Thoracic aorta (tissue), 2 donors: ENCODE data around the gene TRHDE. TPM values are rescaled to one million over a fixed set of nuclear protein-coding genes. Genes with fewer than 3 reads are reported as not detected.

Experiments used
- ATAC-seq: fragments of 150-250 bp; one replicate; pipeline ENCODE4 v1.8.0; 2017; ENCODE audit warnings: low read depth; ENCODE audit not compliant: insufficient number of reproducible peaks, low FRiP score
- DNase-seq: peaks from one replicate; pipeline ENCODE4 v3.0.0-alpha.2; 2020; ENCODE audit warnings: low spot score
- H3K27ac ChIP-seq, 2 donors: fragments of 200-600 bp; sonication (generic); 1 replicate in 1 of 2; 2 replicates in 1 of 2; pipeline ENCODE4 v1.5.1; 2016; ENCODE audit warnings: mild to moderate bottlenecking in 2 of 2, moderate library complexity in 2 of 2
- H3K27me3 ChIP-seq: fragments of 200-600 bp; sonication (generic); replicated peaks from 2 replicates; pipeline ENCODE4 v1.6.0; 2016; ENCODE audit warnings: mild to moderate bottlenecking; ENCODE audit not compliant: insufficient read depth
- H3K36me3 ChIP-seq: fragments of 200-600 bp; sonication (generic); one replicate; pipeline ENCODE4 v1.5.1; 2016
- H3K4me1 ChIP-seq, 2 donors: fragments of 200-600 bp; sonication (generic); 1 replicate in 1 of 2; 2 replicates in 1 of 2; pipeline versions ENCODE4 v1.5.1 to v1.6.0; 2016; ENCODE audit warnings: low read depth in 2 of 2, mild to moderate bottlenecking in 1 of 2; ENCODE audit not compliant: control insufficient read depth in 1 of 2
- H3K4me3 ChIP-seq: fragments of 200-600 bp; sonication (generic); 2 replicates; pipeline ENCODE4 v1.5.1; 2016; ENCODE audit warnings: mild to moderate bottlenecking
- H3K9me3 ChIP-seq: fragments of 200-600 bp; sonication (generic); 2 replicates; pipeline ENCODE4 v1.5.1; 2016
- total RNA-seq, 2 donors: library from RNA; depleted of rRNA; stranded (reverse); fragments of >200 nt; gene quantifications; one replicate each; pipeline versions ENCODE4 v1.1.0 to v1.2.3, GENCODE V29; 2016
- TF ChIP-seq, protein P1 (sequence below): fragments of 200-600 bp; sonication (generic); IDR thresholded peaks from one replicate; pipeline ENCODE4 v1.5.1; 2019; ENCODE audit warnings: antibody characterized with exemption

Gene TRHDE
- total RNA-seq, 2 donors from 2014 or later, result 3.5 to 3.7 TPM

DNA sequence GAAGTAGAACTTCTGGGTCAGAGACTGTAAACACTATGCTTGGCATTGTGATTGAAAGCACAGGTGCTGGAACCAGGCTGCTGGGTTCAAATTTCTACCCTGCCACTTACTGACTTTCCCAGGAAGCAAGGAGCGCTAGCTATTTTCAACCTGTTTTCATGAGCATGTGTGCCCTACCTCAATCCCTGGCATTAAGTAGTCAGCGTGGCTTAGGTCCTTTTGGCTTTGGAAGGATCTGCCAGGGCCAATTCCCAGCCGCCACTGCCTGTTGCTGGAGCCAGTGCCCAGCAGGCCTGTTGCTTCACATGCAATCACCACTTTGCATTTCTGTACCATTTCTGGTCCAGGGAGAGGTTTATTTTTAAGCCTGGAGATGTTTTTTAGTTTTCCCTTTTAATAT lies 196.3 kb downstream of the TRHDE start:
- Histone ChIP-seq H3K27me3 (no peaks in the 10 kb centered on the region), H3K4me1 (no peaks in the 10 kb centered on the region), H3K4me3 (no peak overlapping the region), H3K36me3 (no peaks in the 10 kb centered on the region), H3K9me3 (no peaks in the 10 kb centered on the region), H3K27ac (no peak overlapping the region)
- no peak for DNase-seq
- ATAC-seq, result no peak
- TF ChIP-seq, protein P1, sequence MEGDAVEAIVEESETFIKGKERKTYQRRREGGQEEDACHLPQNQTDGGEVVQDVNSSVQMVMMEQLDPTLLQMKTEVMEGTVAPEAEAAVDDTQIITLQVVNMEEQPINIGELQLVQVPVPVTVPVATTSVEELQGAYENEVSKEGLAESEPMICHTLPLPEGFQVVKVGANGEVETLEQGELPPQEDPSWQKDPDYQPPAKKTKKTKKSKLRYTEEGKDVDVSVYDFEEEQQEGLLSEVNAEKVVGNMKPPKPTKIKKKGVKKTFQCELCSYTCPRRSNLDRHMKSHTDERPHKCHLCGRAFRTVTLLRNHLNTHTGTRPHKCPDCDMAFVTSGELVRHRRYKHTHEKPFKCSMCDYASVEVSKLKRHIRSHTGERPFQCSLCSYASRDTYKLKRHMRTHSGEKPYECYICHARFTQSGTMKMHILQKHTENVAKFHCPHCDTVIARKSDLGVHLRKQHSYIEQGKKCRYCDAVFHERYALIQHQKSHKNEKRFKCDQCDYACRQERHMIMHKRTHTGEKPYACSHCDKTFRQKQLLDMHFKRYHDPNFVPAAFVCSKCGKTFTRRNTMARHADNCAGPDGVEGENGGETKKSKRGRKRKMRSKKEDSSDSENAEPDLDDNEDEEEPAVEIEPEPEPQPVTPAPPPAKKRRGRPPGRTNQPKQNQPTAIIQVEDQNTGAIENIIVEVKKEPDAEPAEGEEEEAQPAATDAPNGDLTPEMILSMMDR, result no peak

DNA sequence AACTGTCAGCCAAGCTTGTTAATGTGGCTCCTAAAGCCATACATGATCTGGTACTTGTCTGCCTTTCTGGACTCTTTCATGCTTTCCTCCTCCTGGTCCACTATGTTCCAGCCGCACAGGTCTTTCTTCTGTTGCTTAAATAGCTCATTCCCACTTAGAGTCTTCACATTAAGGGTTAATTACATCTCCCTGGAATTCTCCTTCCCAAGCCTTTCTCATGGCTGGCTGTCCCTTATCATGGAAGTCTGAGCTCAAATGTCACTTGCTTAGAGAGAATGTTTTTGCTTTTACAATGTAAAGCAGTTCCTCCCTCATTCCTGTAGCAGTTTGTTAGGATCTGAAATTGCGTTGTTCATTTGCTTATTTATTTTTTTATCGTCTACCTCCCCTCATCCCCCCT lies 199.6 kb downstream of the TRHDE start:
- Histone ChIP-seq H3K4me3 (no peak overlapping the region), H3K4me1 (no peaks in the 10 kb centered on the region), H3K27ac (no peak overlapping the region), H3K36me3 (no peaks in the 10 kb centered on the region), H3K27me3 (no peaks in the 10 kb centered on the region), H3K9me3 (no peaks in the 10 kb centered on the region)
- no peak for ATAC-seq
- TF ChIP-seq, protein P1, result no peak
- DNase-seq, result no peak

DNA sequence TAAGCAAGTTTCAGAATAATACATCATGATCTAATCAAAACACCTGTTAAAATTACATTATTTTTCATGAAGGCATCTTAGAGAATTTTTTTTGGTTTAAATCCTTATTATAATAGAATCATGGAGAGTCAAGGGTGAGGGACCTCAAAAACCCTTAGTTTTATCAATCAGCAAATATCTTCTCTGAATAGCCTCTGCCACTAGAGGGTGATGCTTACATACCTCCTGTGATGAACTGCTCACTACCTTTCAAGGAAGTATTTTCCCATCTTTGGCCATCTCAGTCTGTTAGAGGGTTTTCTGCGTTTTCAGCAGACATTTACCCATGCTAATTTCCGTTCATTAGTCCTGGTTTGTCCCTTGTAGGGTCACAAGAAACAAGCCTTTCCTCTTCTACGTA lies 200.2 kb downstream of the TRHDE start:
- ATAC-seq, result no peak
- DNase-seq, result no peak
- TF ChIP-seq, protein P1, result no peak
- Histone ChIP-seq H3K36me3 (no peaks in the 10 kb centered on the region), H3K9me3 (no peaks in the 10 kb centered on the region), H3K4me1 (no peaks in the 10 kb centered on the region), H3K4me3 (no peak overlapping the region), H3K27me3 (no peaks in the 10 kb centered on the region), H3K27ac (no peak overlapping the region)

DNA sequence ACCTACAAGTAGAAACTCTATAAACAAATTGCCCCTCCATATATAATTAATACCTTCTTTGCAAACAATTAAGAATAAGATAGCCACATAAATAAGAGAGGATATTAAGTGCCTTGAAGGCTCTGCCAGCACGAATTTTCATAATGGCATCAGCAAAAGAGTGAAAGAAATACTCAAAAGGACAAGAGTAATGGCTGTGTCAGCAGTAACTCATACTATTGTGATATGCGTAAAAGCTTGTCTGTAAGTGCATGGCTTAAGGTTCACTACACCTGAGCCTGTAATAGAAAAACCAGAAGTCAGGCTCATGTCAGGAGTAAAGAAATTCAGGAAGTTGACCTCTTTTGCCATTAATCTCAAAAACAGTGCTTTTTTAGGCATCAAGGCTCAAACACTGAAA lies 204.1 kb downstream of the TRHDE start:
- H3K4me1 ChIP-seq, result no peaks in the 10 kb centered on the region
- no peaks in the 10 kb centered on the region for H3K27me3 ChIP-seq
- H3K4me3 ChIP-seq, result no peak overlapping the region
- no peak overlapping the region for H3K27ac ChIP-seq
- H3K9me3 ChIP-seq, result no peaks in the 10 kb centered on the region
- DNase-seq, result no peak
- H3K36me3 ChIP-seq, result no peaks in the 10 kb centered on the region
- no peak for ATAC-seq
- TF ChIP-seq, protein P1, result no peak

DNA sequence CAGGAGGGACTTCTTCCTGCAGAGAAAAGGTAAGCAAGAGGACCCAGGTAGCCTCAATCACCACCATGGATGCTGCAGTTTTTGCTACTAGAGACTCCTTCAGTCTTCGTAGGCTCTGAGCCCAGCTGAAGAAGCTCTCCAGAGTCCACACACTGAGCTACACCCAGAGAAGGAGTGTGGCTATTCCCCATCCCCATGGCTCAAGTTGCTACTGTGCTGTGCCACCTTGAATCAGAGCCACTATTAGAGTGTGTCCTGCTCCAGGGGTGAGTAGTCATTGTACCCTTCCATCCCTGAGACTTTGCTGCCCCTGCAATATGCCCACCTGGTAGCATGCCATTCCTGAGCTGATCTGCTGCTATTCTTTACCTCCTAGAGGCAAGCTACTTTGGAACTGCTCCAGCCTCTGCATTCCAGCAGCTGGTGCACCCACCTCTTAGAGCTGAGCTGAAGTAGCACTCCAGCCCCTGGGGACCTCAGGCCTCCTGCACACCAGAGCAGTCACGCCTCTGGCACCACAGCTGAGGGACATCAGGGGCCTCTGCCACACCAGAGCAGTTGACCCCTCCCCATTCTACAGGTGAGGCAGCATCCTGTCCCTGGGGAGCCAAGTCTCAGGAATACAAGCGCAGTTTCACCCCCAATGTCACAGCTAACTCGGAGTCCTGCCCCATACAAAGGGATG lies 213.0 kb downstream of the TRHDE start:
- TF ChIP-seq, protein P1, result no peak
- Histone ChIP-seq H3K9me3 (no peaks in the 10 kb centered on the region), H3K4me3 (no peak overlapping the region), H3K4me1 (no peaks in the 10 kb centered on the region), H3K36me3 (no peaks in the 10 kb centered on the region), H3K27me3 (no peaks in the 10 kb centered on the region), H3K27ac (no peak overlapping the region)
- no peak for ATAC-seq
- DNase-seq, result no peak
